Hematopoietic multipotent progenitor cell treated with erythropoietin and hydrocortisone succinate and interleukin-3 and kit ligand, for 6 days (in vitro differentiated cells): ENCODE results near the gene IMMT.
A peak's percentile ranks its signal among the peaks of the same experiment; 100 is the strongest.
"Not testable (repeated sequence)": the region's sequence is repeated elsewhere in the genome, so short reads cannot be mapped to it uniquely, and the experiment has no call there.

Experiments
- DNase-seq: peaks from one replicate; pipeline ENCODE4 v3.0.0-alpha.2; 2015

IMMT gene

GRCh38 chr2:86225581-86225980 is 30.3 kb upstream of the IMMT start:
- DNase-seq, result peak; percentile 35

- DNase-seq, result no peak
Observed at GRCh38 chr2:86224645-86225355, 29.5 kb upstream of the IMMT start.

GRCh38 chr2:86223927-86224560 is 28.8 kb upstream of the IMMT start:
- no peak for DNase-seq

- no peak for DNase-seq
Observed at GRCh38 chr2:86223140-86223926, 28.1 kb upstream of the IMMT start.

GRCh38 chr2:86221066-86221684 is 25.9 kb upstream of the IMMT start:
- DNase-seq, result peak; percentile 83

- no peak for DNase-seq
Observed at GRCh38 chr2:86219896-86220295, 24.6 kb upstream of the IMMT start.

GRCh38 chr2:86218124-86218523 is 22.9 kb upstream of the IMMT start:
- DNase-seq, result no peak

GRCh38 chr2:86216575-86217555 is 21.6 kb upstream of the IMMT start:
- DNase-seq, result peak; percentile 77

GRCh38 chr2:86214503-86214832 is 19.2 kb upstream of the IMMT start:
- DNase-seq, result no peak

GRCh38 chr2:86213699-86214502 is 18.6 kb upstream of the IMMT start:
- DNase-seq, result peak; percentile 82

GRCh38 chr2:86213056-86213455 is 17.8 kb upstream of the IMMT start:
- DNase-seq, result no peak

- no peak for DNase-seq
Observed at GRCh38 chr2:86211796-86212188, 16.5 kb upstream of the IMMT start.

- DNase-seq, result no peak
Observed at GRCh38 chr2:86211033-86211795, 16.0 kb upstream of the IMMT start.

GRCh38 chr2:86204458-86204857 is 9.2 kb upstream of the IMMT start:
- DNase-seq, result no peak

- no peak for DNase-seq
Observed at GRCh38 chr2:86203614-86204013, 8.4 kb upstream of the IMMT start.

GRCh38 chr2:86202702-86203101 is 7.4 kb upstream of the IMMT start:
- no peak for DNase-seq

GRCh38 chr2:86202336-86202692 is 7.1 kb upstream of the IMMT start:
- no peak for DNase-seq

GRCh38 chr2:86201671-86202335 is 6.5 kb upstream of the IMMT start:
- peak; percentile 49 for DNase-seq

- not testable (repeated sequence) for DNase-seq
Observed at GRCh38 chr2:86200564-86200963, 5.3 kb upstream of the IMMT start.

GRCh38 chr2:86199834-86200177 is 4.5 kb upstream of the IMMT start:
- DNase-seq, result peak; percentile 24
